SK-N-MC (cell line): ENCODE data around the gene ZFYVE28.

Experiments used
- EZH2 ChIP-seq: fragments of 200-600 bp; sonication (generic); IDR thresholded peaks from one replicate; pipeline ENCODE4 v1.6.1; 2017; ENCODE audit warnings: antibody characterized with exemption
- FOXP2 ChIP-seq: optimal IDR thresholded peaks from 2 replicates; pipeline ENCODE3; 2011; ENCODE audit warnings: mild to moderate bottlenecking, moderate library complexity; ENCODE audit not compliant: insufficient read depth; ENCODE audit errors: extremely low read length, control extremely low read depth
- POLR2AphosphoS5 ChIP-seq: IDR thresholded peaks from 2 replicates; pipeline ENCODE4 v1.6.1; 2012; ENCODE audit warnings: mild to moderate bottlenecking, low read depth, low read length, borderline replicate concordance

- no peak for TF ChIP-seq EZH2
- TF ChIP-seq POLR2AphosphoS5: no peak
- no peak for TF ChIP-seq FOXP2
Measured at GRCh38 chr4:2383760-2384159, 34.7 kb downstream of the ZFYVE28 start.
